Measurements from ENCODE around the gene C14orf180.
"Not testable (repeated sequence)": the region's sequence is repeated elsewhere in the genome, so short reads cannot be mapped to it uniquely, and the experiment has no call there.

Gene C14orf180

GRCh38 chr14:104634138-104634760 lies 54.7 kb downstream of the C14orf180 start:
- DNase-seq = no peak

DNA sequence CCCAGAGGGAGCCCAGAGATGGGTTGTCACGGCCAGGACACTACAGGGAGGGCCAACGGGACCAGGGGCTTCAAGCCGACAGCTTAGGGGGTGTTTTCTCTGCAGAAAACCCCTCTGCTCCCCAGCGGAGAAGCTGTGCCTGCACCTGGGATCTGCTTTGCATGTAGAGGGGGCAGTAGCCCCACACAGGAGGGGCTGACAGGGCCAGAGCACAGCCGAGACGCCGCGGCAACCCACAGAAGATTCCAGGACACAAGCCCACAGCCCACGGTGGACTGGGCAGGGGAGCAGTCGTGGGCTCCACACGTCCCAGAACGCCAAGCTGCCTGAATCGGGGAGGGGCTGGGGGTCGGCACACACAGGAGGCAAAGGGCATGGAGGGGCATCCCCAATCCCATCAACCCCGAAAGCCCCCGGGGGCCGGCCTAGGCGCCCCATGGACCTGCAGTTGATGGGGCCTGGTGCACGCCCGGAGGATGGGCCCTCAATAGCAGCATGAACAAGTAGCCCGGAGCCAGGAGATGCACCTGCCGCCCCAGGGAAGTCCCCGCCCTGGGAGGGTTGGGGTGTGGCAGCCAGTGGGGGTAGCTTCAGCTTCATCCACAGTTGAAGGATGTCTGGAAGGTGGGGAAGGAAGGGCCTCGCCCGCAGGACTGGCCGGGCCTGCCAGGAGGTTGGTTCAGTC lies 55.5 kb downstream of the C14orf180 start:
- no peak for DNase-seq

GRCh38 chr14:104635717-104636116 lies 56.2 kb downstream of the C14orf180 start:
- DNase-seq = no peak

GRCh38 chr14:104636131-104636530 lies 56.6 kb downstream of the C14orf180 start:
- no peak for DNase-seq

DNA sequence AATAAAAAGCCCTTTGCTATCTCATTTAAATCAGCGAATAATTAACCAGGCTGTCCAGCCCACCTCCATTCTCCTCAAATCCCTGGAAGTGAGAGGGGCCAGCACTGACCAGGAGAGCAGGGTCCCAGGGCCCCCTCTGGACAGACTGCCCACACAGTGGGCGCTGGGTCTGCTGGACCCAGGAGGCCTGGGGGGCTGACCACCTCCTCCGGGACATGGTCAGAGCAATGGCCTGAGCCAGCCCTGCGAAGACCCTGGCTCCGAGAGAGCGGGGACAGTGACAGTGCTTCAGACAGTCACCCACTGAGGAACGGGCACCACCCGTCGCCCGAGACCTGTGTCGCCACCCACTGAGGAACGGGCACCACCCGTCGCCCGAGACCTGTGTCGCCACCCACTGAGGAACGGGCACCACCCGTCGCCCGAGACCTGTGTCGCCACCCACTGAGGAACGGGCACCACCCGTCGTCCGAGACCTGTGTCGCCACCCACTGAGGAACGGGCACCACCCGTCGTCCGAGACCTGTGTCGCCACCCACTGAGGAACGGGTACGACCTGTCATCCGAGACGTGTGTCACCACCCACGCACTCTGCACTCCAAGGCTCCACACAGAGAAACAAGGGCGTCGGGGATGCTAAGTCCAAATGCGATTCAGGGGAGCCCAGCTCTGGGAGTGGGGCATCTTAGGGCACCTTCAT lies 57.4 kb downstream of the C14orf180 start:
- not testable (repeated sequence) for DNase-seq

DNA sequence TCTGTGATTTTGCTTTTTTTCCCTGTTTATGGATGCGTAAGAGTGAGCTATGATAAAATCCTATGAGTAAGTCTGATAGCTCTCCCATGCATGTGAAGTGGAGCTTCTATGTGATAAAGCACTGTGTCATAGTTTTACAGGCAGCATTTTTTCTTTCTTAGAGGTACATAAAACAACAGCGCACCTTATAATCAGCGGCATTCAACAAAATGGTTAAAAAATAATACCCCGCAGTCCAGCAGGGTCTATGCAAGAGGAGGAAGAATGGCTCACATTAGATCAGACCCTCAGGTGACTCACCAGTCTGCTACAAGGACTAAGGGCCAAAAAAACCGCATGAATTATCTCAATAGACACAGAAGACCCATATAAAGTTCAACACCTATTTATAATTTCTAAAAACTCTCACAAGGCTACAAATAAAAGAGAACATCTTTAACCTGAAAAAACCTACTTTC lies 58.0 kb downstream of the C14orf180 start:
- DNase-seq = no peak

DNA sequence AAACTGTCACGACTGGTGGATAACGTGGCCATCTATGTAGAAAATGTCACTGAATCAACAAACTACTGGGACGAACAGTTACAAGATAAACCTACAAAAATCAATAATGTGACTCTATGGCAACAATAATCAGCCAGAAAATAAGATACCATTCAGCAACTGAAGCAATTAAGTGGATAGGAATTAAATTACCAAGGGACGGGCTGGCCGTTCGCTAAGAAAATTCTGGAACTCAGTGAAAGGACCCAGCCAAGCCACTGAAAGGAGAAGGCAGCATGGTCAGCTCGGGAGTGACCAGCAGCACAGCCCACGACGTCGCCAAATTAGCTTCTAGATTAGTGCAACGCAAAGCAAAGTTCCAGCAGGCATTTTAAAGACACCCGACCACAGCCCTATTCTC lies 58.6 kb downstream of the C14orf180 start:
- no peak for DNase-seq

GRCh38 chr14:104638927-104639450 lies 59.4 kb downstream of the C14orf180 start:
- DNase-seq = no peak

GRCh38 chr14:104639471-104639870 lies 59.9 kb downstream of the C14orf180 start:
- no peak for DNase-seq
